Caco-2 (cell line): ENCODE measurements around the gene ELN. TPM values are rescaled to one million over a fixed set of nuclear protein-coding genes. Genes with fewer than 3 reads are reported as not detected.

Experiments
- BruUV-seq: library from RNA; stranded (reverse); fragments of 400-500 nt; replicated peaks from 2 replicates; lab custom pipeline; 2021; lab: Mats Ljungman, UMichigan
- CTCF ChIA-PET: fragments of 300-600 bp; sonication (Branson Sonifier 250); formaldehyde crosslinking; loops from one replicate; lab custom pipeline; 2022; ENCODE audit warnings: antibody characterized with exemption; lab: Charles Lee
- POLR2A ChIA-PET: fragments of 300-600 bp; sonication (Branson Sonifier 250); formaldehyde crosslinking; loops from one replicate; lab custom pipeline; 2022; ENCODE audit warnings: antibody characterized with exemption; lab: Charles Lee
- DNase-seq, 2 experiments: peaks; one replicate each; pipeline versions ENCODE4 v3.0.0 to v3.0.0-alpha.2; 2020 to 2022
- H3K27me3 ChIP-seq: replicated peaks from 2 replicates; pipeline ENCODE4 v1.6.0; 2011; ENCODE audit warnings: low read length; ENCODE audit not compliant: control insufficient read depth, insufficient read depth
- H3K36me3 ChIP-seq: 2 replicates; pipeline ENCODE4 v1.5.1; 2011; ENCODE audit warnings: low read length; ENCODE audit not compliant: control insufficient read depth, insufficient read depth
- H3K4me1 ChIP-seq: fragments of 250-450 bp; sonication (Bioruptor Pico); 2 replicates; pipeline ENCODE4 v1.5.1; 2020; ENCODE audit warnings: mild to moderate bottlenecking
- H3K4me3 ChIP-seq: 2 replicates; pipeline ENCODE4 v1.5.1; 2011; ENCODE audit warnings: low read depth, mild to moderate bottlenecking, control low read depth, low read length
- H3K9me3 ChIP-seq: fragments of 250-450 bp; sonication (Bioruptor Pico); 2 replicates; pipeline ENCODE4 v1.5.1; 2020; ENCODE audit warnings: mild to moderate bottlenecking, moderate library complexity
- H3K27ac Mint-ChIP-seq: one replicate; pipeline ENCODE4 v1.8.0; 2022; ENCODE audit warnings: mixed read lengths; ENCODE audit not compliant: unreplicated experiment
- H3K27me3 Mint-ChIP-seq: one replicate; pipeline ENCODE4 v1.8.0; 2022; ENCODE audit warnings: mixed read lengths; ENCODE audit not compliant: insufficient read depth, unreplicated experiment
- H3K36me3 Mint-ChIP-seq: one replicate; pipeline ENCODE4 v1.8.0; 2022; ENCODE audit warnings: mild to moderate bottlenecking, mixed read lengths; ENCODE audit not compliant: insufficient read depth, unreplicated experiment
- H3K4me1 Mint-ChIP-seq: one replicate; pipeline ENCODE4 v1.8.0; 2022; ENCODE audit warnings: low read depth, mixed read lengths; ENCODE audit not compliant: unreplicated experiment
- H3K4me3 Mint-ChIP-seq: one replicate; pipeline ENCODE4 v1.8.0; 2022; ENCODE audit warnings: mild to moderate bottlenecking, moderate library complexity, mixed read lengths; ENCODE audit not compliant: unreplicated experiment
- H3K9me3 Mint-ChIP-seq: one replicate; pipeline ENCODE4 v1.8.0; 2022; ENCODE audit warnings: mixed read lengths; ENCODE audit not compliant: unreplicated experiment
- CTCF ChIP-seq, 2 experiments: fragments of 200-600 bp in 1 of 2; IDR thresholded peaks; 1 replicate in 1 of 2; 2 replicates in 1 of 2; pipeline versions ENCODE4 v1.5.1 to v1.8.0; 2011 to 2022; ENCODE audit warnings: antibody characterized with exemption in 1 of 2, control low read depth in 1 of 2, inconsistent platforms in 1 of 2, low read depth in 1 of 2, low read length in 1 of 2, mild to moderate bottlenecking in 1 of 2, moderate library complexity in 1 of 2; ENCODE audit not compliant: insufficient read depth in 1 of 2, severe bottlenecking in 1 of 2, unreplicated experiment in 1 of 2
- intact Hi-C: fragments of 100-400 bp; cut with micrococcal nuclease; formaldehyde crosslinking; loops from one replicate; pipeline ENCODE4 v1.10.0; 2022; ENCODE audit not compliant: unreplicated experiment
- total RNA-seq: library from RNA; stranded (reverse); gene quantifications from 2 replicates; pipeline ENCODE4 v1.2.3, GENCODE V29; 2022

Gene ELN
- total RNA-seq, 1 experiment from 2014 or later: not detected

DNA sequence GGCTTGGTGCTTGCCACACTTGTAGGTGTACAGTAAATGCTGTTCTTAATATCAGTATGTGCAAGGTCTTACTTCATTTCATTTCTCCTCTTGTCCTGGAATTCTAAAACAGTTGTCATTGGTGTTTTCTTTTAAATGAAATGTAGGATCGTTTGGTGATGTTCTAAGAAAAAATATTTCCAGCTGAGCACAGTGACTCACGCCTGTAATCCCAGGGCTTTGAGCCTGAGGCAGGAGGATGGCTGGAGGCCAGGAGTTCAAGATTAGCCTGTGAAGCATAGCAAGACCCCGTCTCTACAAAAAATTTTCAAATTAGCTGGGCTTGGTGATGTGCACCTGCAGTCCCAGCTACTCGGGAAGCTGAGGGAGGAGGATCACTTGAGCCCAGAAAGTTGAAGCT is 32.6 kb upstream of the ELN start:
- no peaks in the 10 kb centered on the region for H3K27me3 Mint-ChIP-seq
- CTCF ChIA-PET: no interaction called here

GRCh38 chr7:73995821-73996511 is 32.0 kb upstream of the ELN start:
- intact Hi-C loops: no loop called here
- Histone ChIP-seq H3K27me3 (no peaks in the 10 kb centered on the region), H3K36me3 (no peaks in the 10 kb centered on the region), H3K9me3 (no peaks in the 10 kb centered on the region), H3K4me1 (no peaks in the 10 kb centered on the region), H3K4me3 (no peak overlapping the region)
- DNase-seq: no peak
- Mint-ChIP-seq H3K4me3 (no peak overlapping the region), H3K27me3 (no peaks in the 10 kb centered on the region), H3K9me3 (peaks cover 25% of the 10 kb centered on the region), H3K27ac (no peak overlapping the region), H3K36me3 (no peaks in the 10 kb centered on the region), H3K4me1 (no peaks in the 10 kb centered on the region)
- TF ChIP-seq CTCF (IDR thresholded peaks at IDR 0.05; ENCODE audit: insufficient read depth in 1 of 2, low read depth in 1 of 2, low read length in 1 of 2, severe bottlenecking in 1 of 2, unreplicated experiment in 1 of 2): no peak
- BruUV-seq: no TSS peak
- CTCF ChIA-PET: no interaction called here
- POLR2A ChIA-PET: no interaction called here

More for the DNA sequence above, 32.6 kb upstream of the ELN start:
- no peak for DNase-seq
- no peaks in the 10 kb centered on the region for H3K36me3 ChIP-seq
- H3K9me3 Mint-ChIP-seq: peaks cover 25% of the 10 kb centered on the region
- intact Hi-C loops: no loop called here
- H3K36me3 Mint-ChIP-seq: no peaks in the 10 kb centered on the region
- POLR2A ChIA-PET: no interaction called here
- H3K4me1 Mint-ChIP-seq: no peaks in the 10 kb centered on the region
- H3K9me3 ChIP-seq: no peaks in the 10 kb centered on the region
- H3K4me1 ChIP-seq: no peaks in the 10 kb centered on the region
- BruUV-seq: no TSS peak
- no peak overlapping the region for H3K4me3 Mint-ChIP-seq
- no peaks in the 10 kb centered on the region for H3K27me3 ChIP-seq
- no peak overlapping the region for H3K4me3 ChIP-seq
- no peak overlapping the region for H3K27ac Mint-ChIP-seq
- no peak for TF ChIP-seq CTCF (IDR thresholded peaks at IDR 0.05; ENCODE audit: insufficient read depth in 1 of 2, low read depth in 1 of 2, low read length in 1 of 2, severe bottlenecking in 1 of 2, unreplicated experiment in 1 of 2)

DNA sequence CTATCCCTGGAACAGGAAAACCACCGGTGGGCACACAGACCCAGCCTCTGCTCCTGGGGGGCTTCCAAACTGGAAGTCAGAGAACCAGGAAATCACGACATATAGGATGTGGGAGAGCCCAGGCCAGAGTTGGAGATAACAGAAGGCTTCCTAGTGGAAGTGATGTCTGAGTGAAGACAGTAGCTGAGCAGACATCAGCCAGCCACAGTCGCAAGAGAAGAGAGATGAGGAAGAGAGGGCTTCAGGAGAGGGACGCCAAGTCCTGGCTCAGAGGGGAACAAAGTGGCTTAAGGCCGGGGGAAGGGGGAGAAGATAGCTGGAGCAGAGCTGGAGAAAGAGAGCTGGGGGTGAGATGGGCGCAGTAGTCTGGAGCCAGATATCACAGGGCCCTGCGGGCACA is 30.9 kb upstream of the ELN start:
- no peak for TF ChIP-seq CTCF (IDR thresholded peaks at IDR 0.05; ENCODE audit: insufficient read depth in 1 of 2, low read depth in 1 of 2, low read length in 1 of 2, severe bottlenecking in 1 of 2, unreplicated experiment in 1 of 2)
- CTCF ChIA-PET: interaction anchor here (1.0 kb wide), 1 partner anchor 18 kb away, joined by 3 read pairs; no protein-coding TSS in a partner anchor
- no peaks in the 10 kb centered on the region for H3K4me1 ChIP-seq
- DNase-seq: no peak
- H3K4me3 Mint-ChIP-seq: no peak overlapping the region
- no peaks in the 10 kb centered on the region for H3K27me3 Mint-ChIP-seq
- H3K9me3 Mint-ChIP-seq: peaks cover 25% of the 10 kb centered on the region
- intact Hi-C loops: no loop called here
- no peaks in the 10 kb centered on the region for H3K9me3 ChIP-seq
- BruUV-seq: no TSS peak
- no peak overlapping the region for H3K27ac Mint-ChIP-seq
- no peaks in the 10 kb centered on the region for H3K4me1 Mint-ChIP-seq
- no peaks in the 10 kb centered on the region for H3K36me3 ChIP-seq
- POLR2A ChIA-PET: no interaction called here
- H3K36me3 Mint-ChIP-seq: no peaks in the 10 kb centered on the region
- no peak overlapping the region for H3K4me3 ChIP-seq
- H3K27me3 ChIP-seq: no peaks in the 10 kb centered on the region
